Caco-2 (cell line): ENCODE data around the gene ABCC10. TPM values are rescaled to one million over a fixed set of nuclear protein-coding genes. Genes with fewer than 3 reads are reported as not detected.
A peak's percentile ranks its signal among the peaks of the same experiment; 100 is the strongest.

Source experiments
- BruUV-seq: library from RNA; stranded (reverse); fragments of 400-500 nt; replicated peaks from 2 replicates; lab custom pipeline; 2021; lab: Mats Ljungman, UMichigan
- CTCF ChIA-PET: fragments of 300-600 bp; sonication (Branson Sonifier 250); formaldehyde crosslinking; loops from one replicate; lab custom pipeline; 2022; ENCODE audit warnings: antibody characterized with exemption; lab: Charles Lee
- POLR2A ChIA-PET: fragments of 300-600 bp; sonication (Branson Sonifier 250); formaldehyde crosslinking; loops from one replicate; lab custom pipeline; 2022; ENCODE audit warnings: antibody characterized with exemption; lab: Charles Lee
- DNase-seq, 2 experiments: peaks; one replicate each; pipeline versions ENCODE4 v3.0.0 to v3.0.0-alpha.2; 2020 to 2022
- H3K27me3 ChIP-seq: replicated peaks from 2 replicates; pipeline ENCODE4 v1.6.0; 2011; ENCODE audit warnings: low read length; ENCODE audit not compliant: control insufficient read depth, insufficient read depth
- H3K36me3 ChIP-seq: 2 replicates; pipeline ENCODE4 v1.5.1; 2011; ENCODE audit warnings: low read length; ENCODE audit not compliant: control insufficient read depth, insufficient read depth
- H3K4me1 ChIP-seq: fragments of 250-450 bp; sonication (Bioruptor Pico); 2 replicates; pipeline ENCODE4 v1.5.1; 2020; ENCODE audit warnings: mild to moderate bottlenecking
- H3K4me3 ChIP-seq: 2 replicates; pipeline ENCODE4 v1.5.1; 2011; ENCODE audit warnings: low read depth, mild to moderate bottlenecking, control low read depth, low read length
- H3K9me3 ChIP-seq: fragments of 250-450 bp; sonication (Bioruptor Pico); 2 replicates; pipeline ENCODE4 v1.5.1; 2020; ENCODE audit warnings: mild to moderate bottlenecking, moderate library complexity
- H3K27ac Mint-ChIP-seq: one replicate; pipeline ENCODE4 v1.8.0; 2022; ENCODE audit warnings: mixed read lengths; ENCODE audit not compliant: unreplicated experiment
- H3K27me3 Mint-ChIP-seq: one replicate; pipeline ENCODE4 v1.8.0; 2022; ENCODE audit warnings: mixed read lengths; ENCODE audit not compliant: insufficient read depth, unreplicated experiment
- H3K36me3 Mint-ChIP-seq: one replicate; pipeline ENCODE4 v1.8.0; 2022; ENCODE audit warnings: mild to moderate bottlenecking, mixed read lengths; ENCODE audit not compliant: insufficient read depth, unreplicated experiment
- H3K4me1 Mint-ChIP-seq: one replicate; pipeline ENCODE4 v1.8.0; 2022; ENCODE audit warnings: low read depth, mixed read lengths; ENCODE audit not compliant: unreplicated experiment
- H3K4me3 Mint-ChIP-seq: one replicate; pipeline ENCODE4 v1.8.0; 2022; ENCODE audit warnings: mild to moderate bottlenecking, moderate library complexity, mixed read lengths; ENCODE audit not compliant: unreplicated experiment
- H3K9me3 Mint-ChIP-seq: one replicate; pipeline ENCODE4 v1.8.0; 2022; ENCODE audit warnings: mixed read lengths; ENCODE audit not compliant: unreplicated experiment
- CTCF ChIP-seq, 2 experiments: fragments of 200-600 bp in 1 of 2; IDR thresholded peaks; 1 replicate in 1 of 2; 2 replicates in 1 of 2; pipeline versions ENCODE4 v1.5.1 to v1.8.0; 2011 to 2022; ENCODE audit warnings: antibody characterized with exemption in 1 of 2, control low read depth in 1 of 2, inconsistent platforms in 1 of 2, low read depth in 1 of 2, low read length in 1 of 2, mild to moderate bottlenecking in 1 of 2, moderate library complexity in 1 of 2; ENCODE audit not compliant: insufficient read depth in 1 of 2, severe bottlenecking in 1 of 2, unreplicated experiment in 1 of 2
- intact Hi-C: fragments of 100-400 bp; cut with micrococcal nuclease; formaldehyde crosslinking; loops from one replicate; pipeline ENCODE4 v1.10.0; 2022; ENCODE audit not compliant: unreplicated experiment
- total RNA-seq: library from RNA; stranded (reverse); gene quantifications from 2 replicates; pipeline ENCODE4 v1.2.3, GENCODE V29; 2022

ABCC10 gene
- total RNA-seq, 1 experiment from 2014 or later = 40.1 TPM

DNA sequence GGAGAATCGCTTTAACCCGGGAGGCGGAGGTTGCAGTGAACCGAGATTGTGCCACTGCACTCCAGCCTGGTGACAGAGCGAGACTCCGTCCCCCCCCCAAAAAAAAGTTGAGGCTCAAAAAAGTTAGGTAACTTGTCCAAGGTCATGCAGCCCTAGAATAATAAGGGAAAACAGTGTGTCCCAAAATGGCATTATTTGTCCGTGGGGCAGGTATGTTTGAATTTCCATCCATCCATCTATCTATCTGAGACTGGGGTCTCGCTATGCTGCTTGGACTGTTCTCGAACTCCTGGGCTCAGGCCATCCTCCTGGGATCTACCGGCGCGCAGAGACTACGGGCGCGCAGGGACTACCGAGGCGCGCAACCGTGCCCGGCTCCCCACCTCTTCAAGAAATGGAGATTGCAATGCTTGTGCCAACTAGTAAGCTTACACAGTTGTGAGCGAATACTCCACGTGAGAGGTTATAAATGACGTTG, 374 bp upstream of the ABCC10 start:
- Mint-ChIP-seq H3K4me1 (peaks cover 11% of the 10 kb centered on the region), H3K4me3 (peak overlapping the region; percentile 85), H3K27ac (peak overlapping the region; percentile 80), H3K9me3 (no peaks in the 10 kb centered on the region), H3K27me3 (no peaks in the 10 kb centered on the region), H3K36me3 (peaks cover 22% of the 10 kb centered on the region)
- no peak for DNase-seq
- H3K4me3 ChIP-seq = peak overlapping the region; percentile 96
- H3K9me3 ChIP-seq = no peaks in the 10 kb centered on the region
- ChIA-PET POLR2A (interaction anchor here (0.6 to 1.0 kb wide), 4 partner anchors 36 to 1521 kb away, joined by 3 to 12 read pairs (median 3); no protein-coding TSS in a partner anchor), CTCF (interaction anchor here (0.5 to 1.0 kb wide), 7 partner anchors 10 to 213 kb away, joined by 3 to 11 read pairs (median 3); partner anchors contain the start of genes POLH and XPO5)
- no peaks in the 10 kb centered on the region; the same call in 1 of the 2 replicates for H3K36me3 ChIP-seq
- H3K4me1 ChIP-seq = 0 out of 2 replicates have a peak, but pooled peaks cover 4% of the 10 kb centered on the region
- intact Hi-C loops = loop anchor here (5.0 kb wide), 1 partner anchor 35 kb away; no protein-coding TSS in a partner anchor
- BruUV-seq = TSS peak; percentile 88
- no peak for TF ChIP-seq CTCF (IDR thresholded peaks at IDR 0.05; ENCODE audit: insufficient read depth in 1 of 2, low read depth in 1 of 2, low read length in 1 of 2, severe bottlenecking in 1 of 2, unreplicated experiment in 1 of 2)
- H3K27me3 ChIP-seq = no peaks in the 10 kb centered on the region

DNA sequence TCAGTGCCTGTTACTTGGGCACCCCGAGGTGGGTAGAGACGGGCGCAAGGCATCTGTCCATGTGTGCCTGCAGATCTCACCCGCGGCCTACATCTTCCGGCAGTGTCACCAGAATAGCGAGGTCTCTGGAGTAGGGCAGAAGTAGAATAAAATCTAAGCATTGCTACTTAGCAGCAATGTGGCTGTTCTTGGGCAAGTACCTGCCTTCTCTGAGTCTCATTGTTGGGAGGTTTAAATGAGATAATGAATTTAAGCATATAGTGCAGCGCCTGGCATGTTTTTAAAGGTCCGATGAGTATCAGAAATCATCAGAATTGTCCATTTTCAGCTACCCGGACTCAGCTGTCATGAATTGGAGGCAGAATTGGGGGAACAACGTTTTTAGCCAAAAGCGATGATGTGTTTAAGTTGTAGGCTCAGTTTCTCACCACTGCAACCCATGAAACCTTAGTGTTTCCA, 800 bp downstream of the ABCC10 start:
- 0 out of 2 replicates have a peak, but pooled peaks cover 4% of the 10 kb centered on the region for H3K4me1 ChIP-seq
- peak overlapping the region; percentile 96 for H3K4me3 ChIP-seq
- peaks cover 11% of the 10 kb centered on the region for H3K4me1 Mint-ChIP-seq
- no peak for TF ChIP-seq CTCF (IDR thresholded peaks at IDR 0.05; ENCODE audit: insufficient read depth in 1 of 2, low read depth in 1 of 2, low read length in 1 of 2, severe bottlenecking in 1 of 2, unreplicated experiment in 1 of 2)
- H3K9me3 Mint-ChIP-seq = no peaks in the 10 kb centered on the region
- CTCF ChIA-PET = no interaction called here
- POLR2A ChIA-PET = no interaction called here
- no peak for DNase-seq
- no peaks in the 10 kb centered on the region for H3K27me3 Mint-ChIP-seq
- H3K27ac Mint-ChIP-seq = peak overlapping the region; percentile 80
- H3K4me3 Mint-ChIP-seq = peak overlapping the region; percentile 85
- peaks cover 22% of the 10 kb centered on the region for H3K36me3 Mint-ChIP-seq
- H3K27me3 ChIP-seq = no peaks in the 10 kb centered on the region
- BruUV-seq = no TSS peak
- intact Hi-C loops = loop anchor here (5.0 kb wide), 1 partner anchor 36 kb away; no protein-coding TSS in a partner anchor
- H3K9me3 ChIP-seq = no peaks in the 10 kb centered on the region
- H3K36me3 ChIP-seq = peaks cover 2% of the 10 kb centered on the region; the same call in 1 of the 2 replicates

DNA sequence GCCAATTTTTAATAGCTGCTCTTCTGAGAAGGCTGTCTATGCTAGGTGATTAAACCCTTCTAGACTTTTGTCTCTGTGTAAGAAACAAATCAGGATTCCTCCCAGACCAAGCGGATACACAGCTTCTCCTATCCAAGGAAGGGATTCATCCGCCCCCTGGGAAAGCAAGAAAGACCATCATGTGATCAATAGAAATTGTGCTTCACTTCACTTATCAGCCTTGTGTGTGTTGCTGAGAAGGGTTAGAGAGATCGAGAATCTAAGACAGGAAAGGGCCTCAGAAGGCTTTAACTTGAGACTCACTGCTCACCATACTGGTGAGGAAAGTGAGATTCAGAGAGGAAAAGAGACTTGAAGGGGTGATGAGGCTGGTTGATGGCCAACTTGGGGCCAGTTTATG, 1.5 kb downstream of the ABCC10 start:
- peak overlapping the region; percentile 80 for H3K27ac Mint-ChIP-seq
- BruUV-seq = no TSS peak
- ChIA-PET POLR2A (no interaction called here), CTCF (no interaction called here)
- H3K4me3 ChIP-seq = peak overlapping the region; percentile 96; the same call in 1 of the 2 replicates
- H3K36me3 ChIP-seq = peaks cover 4% of the 10 kb centered on the region; the same call in 1 of the 2 replicates
- H3K9me3 Mint-ChIP-seq = no peaks in the 10 kb centered on the region
- no peak for TF ChIP-seq CTCF (IDR thresholded peaks at IDR 0.05; ENCODE audit: insufficient read depth in 1 of 2, low read depth in 1 of 2, low read length in 1 of 2, severe bottlenecking in 1 of 2, unreplicated experiment in 1 of 2)
- no peaks in the 10 kb centered on the region for H3K9me3 ChIP-seq
- peak overlapping the region; percentile 85 for H3K4me3 Mint-ChIP-seq
- 0 out of 2 replicates have a peak, but pooled peaks cover 4% of the 10 kb centered on the region for H3K4me1 ChIP-seq
- H3K36me3 Mint-ChIP-seq = peaks cover 22% of the 10 kb centered on the region
- no peaks in the 10 kb centered on the region for H3K27me3 Mint-ChIP-seq
- peaks cover 11% of the 10 kb centered on the region for H3K4me1 Mint-ChIP-seq
- H3K27me3 ChIP-seq = no peaks in the 10 kb centered on the region
- DNase-seq = no peak
- intact Hi-C loops = loop anchor here (5.0 kb wide), 1 partner anchor 37 kb away; no protein-coding TSS in a partner anchor
